RWPE1 (cell line): ENCODE results near the gene UNC50.
"Not testable (repeated sequence)": the region's sequence is repeated elsewhere in the genome, so short reads cannot be mapped to it uniquely, and the experiment has no call there.

Experiments
- CTCF ChIA-PET: fragments of 350-600 bp; sonication (Branson Sonifier 250); formaldehyde crosslinking; extraction: SDS; loops from one replicate; lab custom pipeline; 2021; lab: Yijun Ruan, JAX
- POLR2A ChIA-PET: fragments of 400-600 bp; formaldehyde crosslinking; extraction: SDS; loops from one replicate; lab custom pipeline; 2020; ENCODE audit warnings: antibody characterized with exemption; ENCODE audit not compliant: low non-redundant PET; lab: Yijun Ruan, JAX
- DNase-seq: peaks from one replicate; pipeline ENCODE4 v3.0.0; 2012; ENCODE audit warnings: low spot score
- H3K27ac ChIP-seq: fragments of 450-650 bp; 2 replicates; pipeline ENCODE4 v1.5.1; 2017
- CTCF ChIP-seq: fragments of 450-650 bp; conservative IDR thresholded peaks from 2 replicates; pipeline ENCODE4 v1.5.1; 2017; ENCODE audit warnings: low read depth, mild to moderate bottlenecking

Gene UNC50

GRCh38 chr2:98588880-98589431, 19.4 kb upstream of the UNC50 start:
- TF ChIP-seq CTCF, result no peak
- ChIA-PET CTCF (no interaction called here), POLR2A (no interaction called here)
- no peak overlapping the region for H3K27ac ChIP-seq
- no peak for DNase-seq

GRCh38 chr2:98589489-98589888, 18.9 kb upstream of the UNC50 start:
- ChIA-PET CTCF (interaction anchor here (0.7 kb wide), 1 partner anchor 12 kb away, joined by 3 read pairs; no protein-coding TSS in a partner anchor), POLR2A (no interaction called here)
- DNase-seq, result no peak
- TF ChIP-seq CTCF, result no peak
- no peak overlapping the region for H3K27ac ChIP-seq

GRCh38 chr2:98592565-98592964, 15.8 kb upstream of the UNC50 start:
- TF ChIP-seq CTCF, result no peak
- ChIA-PET CTCF (no interaction called here), POLR2A (no interaction called here)
- no peak overlapping the region for H3K27ac ChIP-seq
- DNase-seq, result no peak

GRCh38 chr2:98594665-98595064, 13.7 kb upstream of the UNC50 start:
- DNase-seq, POLR2A ChIA-PET, H3K27ac ChIP-seq, CTCF ChIA-PET: not testable (repeated sequence)

GRCh38 chr2:98598781-98599428, 9.5 kb upstream of the UNC50 start:
- no peak for TF ChIP-seq CTCF
- no peak for DNase-seq
- H3K27ac ChIP-seq, result no peak overlapping the region
- ChIA-PET POLR2A (no interaction called here), CTCF (interaction anchor here (0.7 kb wide), 1 partner anchor 187 kb away, joined by 11 read pairs; no protein-coding TSS in a partner anchor)

GRCh38 chr2:98601532-98602132, 6.8 kb upstream of the UNC50 start:
- POLR2A ChIA-PET, result interaction anchor here (1.0 kb wide), 1 partner anchor 42 kb away, joined by 3 read pairs; no protein-coding TSS in a partner anchor
- CTCF ChIA-PET, result interaction anchor here (0.6 kb wide), 8 partner anchors 12 to 252 kb away, joined by 3 to 4 read pairs (median 3); no protein-coding TSS in a partner anchor
- DNase-seq, result peak; percentile 38
- no peak overlapping the region for H3K27ac ChIP-seq
- TF ChIP-seq CTCF, result peak; percentile 61
